PC-3 (cell line): ENCODE data around the gene ALG5. TPM values are rescaled to one million over a fixed set of nuclear protein-coding genes. Genes with fewer than 3 reads are reported as not detected.

Experiments used
- ATAC-seq: fragments of 200-7000 bp; cut with Tn5 transposase; 2 replicates; pipeline ENCODE4 v1.9.1; 2020; ENCODE audit warnings: mild to moderate bottlenecking, moderate library complexity
- BruUV-seq: library from RNA; stranded (reverse); fragments of 400-500 nt; replicated peaks from 2 replicates; lab custom pipeline; 2021; lab: Mats Ljungman, UMichigan
- CTCF ChIA-PET: fragments of 300-600 bp; sonication (Branson Sonifier 250); formaldehyde crosslinking; loops from one replicate; lab custom pipeline; 2022; ENCODE audit warnings: antibody characterized with exemption; lab: Charles Lee
- POLR2A ChIA-PET: fragments of 300-600 bp; sonication (Branson Sonifier 250); formaldehyde crosslinking; loops from one replicate; lab custom pipeline; 2022; ENCODE audit warnings: antibody characterized with exemption; ENCODE audit not compliant: unreplicated experiment; lab: Charles Lee
- DNase-seq: peaks from one replicate; pipeline ENCODE4 v3.0.0-alpha.2; 2015
- H2AFZ ChIP-seq: fragments of 300-600 bp; sonication (generic); 2 replicates; pipeline ENCODE4 v1.6.0; 2016; ENCODE audit warnings: antibody characterized with exemption, low read length
- H3F3A ChIP-seq: fragments of 300-600 bp; sonication (generic); one replicate; pipeline ENCODE4 v1.6.0; 2017; ENCODE audit warnings: antibody characterized with exemption, low read length, control low read depth, mild to moderate bottlenecking; ENCODE audit not compliant: unreplicated experiment
- H3K27ac ChIP-seq: fragments of 300-600 bp; sonication (generic); 2 replicates; pipeline ENCODE4 v1.5.1; 2016; ENCODE audit warnings: mild to moderate bottlenecking, low read length
- H3K27me3 ChIP-seq: fragments of 300-600 bp; sonication (generic); 2 replicates; pipeline ENCODE4 v1.6.1; 2016; ENCODE audit warnings: low read length, mixed read lengths
- H3K36me3 ChIP-seq: fragments of 300-600 bp; sonication (generic); 2 replicates; pipeline ENCODE4 v1.6.1; 2016; ENCODE audit warnings: low read depth, mixed run types, low read length, mixed read lengths
- H3K4me1 ChIP-seq: fragments of 300-600 bp; sonication (generic); 2 replicates; pipeline ENCODE4 v1.5.1; 2016; ENCODE audit warnings: low read length; ENCODE audit not compliant: insufficient read depth
- H3K4me2 ChIP-seq: fragments of 300-600 bp; sonication (generic); 2 replicates; pipeline ENCODE4 v1.6.0; 2016; ENCODE audit warnings: low read length
- H3K4me3 ChIP-seq: fragments of 300-600 bp; sonication (generic); 2 replicates; pipeline ENCODE4 v1.5.1; 2016; ENCODE audit warnings: mild to moderate bottlenecking, low read length, mixed read lengths
- H3K79me2 ChIP-seq: fragments of 300-600 bp; sonication (generic); 2 replicates; pipeline ENCODE4 v1.6.1; 2017; ENCODE audit warnings: low read length, mixed read lengths
- H3K9ac ChIP-seq: fragments of 300-600 bp; sonication (generic); 2 replicates; pipeline ENCODE4 v1.6.0; 2016; ENCODE audit warnings: mild to moderate bottlenecking, low read length
- H3K9me2 ChIP-seq: fragments of 300-600 bp; sonication (generic); replicated peaks from 2 replicates; pipeline ENCODE4 v1.6.1; 2016; ENCODE audit warnings: mixed run types, low read length, mixed read lengths
- H3K9me3 ChIP-seq: fragments of 300-600 bp; sonication (generic); 2 replicates; pipeline ENCODE4 v1.6.1; 2016; ENCODE audit warnings: low read length, mixed read lengths
- H4K20me1 ChIP-seq: fragments of 300-600 bp; sonication (generic); 2 replicates; pipeline ENCODE4 v1.6.1; 2016; ENCODE audit warnings: low read length, mixed read lengths
- EZH2 ChIP-seq: fragments of 300-600 bp; sonication (generic); IDR thresholded peaks from one replicate; pipeline ENCODE4 v1.6.1; 2017; ENCODE audit warnings: antibody characterized with exemption, mild to moderate bottlenecking, low read length; ENCODE audit not compliant: unreplicated experiment
- EZH2phosphoT487 ChIP-seq: fragments of 300-600 bp; sonication (generic); IDR thresholded peaks from 2 replicates; pipeline ENCODE4 v1.6.1; 2018; ENCODE audit warnings: mild to moderate bottlenecking, antibody characterized with exemption, low read length, borderline replicate concordance
- intact Hi-C: fragments of 100-400 bp; cut with micrococcal nuclease; formaldehyde crosslinking; loops from 2 replicates; pipeline ENCODE4 v1.9.0; 2023
- total RNA-seq: library from RNA; depleted of rRNA; stranded (reverse); fragments of >200 nt; gene quantifications from 2 replicates; pipeline ENCODE4 v1.2.3, GENCODE V29; 2014
- TF ChIP-seq, protein P1 (sequence below): fragments of 300-600 bp; sonication (generic); conservative IDR thresholded peaks from 2 replicates; pipeline ENCODE4 v1.5.1; 2017; ENCODE audit warnings: antibody characterized with exemption, low read depth, mild to moderate bottlenecking, low read length

The ALG5 gene
- total RNA-seq, 1 experiment from 2014 or later = 19.7 TPM

DNA sequence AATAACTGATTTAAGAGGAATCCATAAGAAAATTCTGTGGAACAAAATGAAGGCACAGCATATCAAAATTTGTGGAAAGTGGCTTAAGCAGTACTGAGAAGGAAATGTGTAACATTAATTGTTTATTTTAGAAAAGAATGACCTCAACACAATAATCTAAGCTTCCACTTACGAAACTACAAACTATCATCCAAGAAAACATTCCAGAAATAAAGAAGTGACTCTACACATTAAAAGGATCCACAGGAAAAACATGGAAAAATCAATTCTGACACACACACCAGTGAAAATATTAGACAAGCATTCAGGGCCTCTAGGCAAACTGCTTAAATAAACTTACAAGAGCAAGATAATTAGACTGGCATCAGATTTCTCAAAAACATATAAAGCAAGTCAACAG, 15.5 kb upstream of the ALG5 start:
- intact Hi-C loops = no loop called here
- no peaks in the 10 kb centered on the region for H4K20me1 ChIP-seq
- peaks cover 12% of the 10 kb centered on the region; the same call in 1 of the 2 replicates for H3K36me3 ChIP-seq
- no peaks in the 10 kb centered on the region for H3K9me2 ChIP-seq
- H3K4me3 ChIP-seq = no peak overlapping the region
- BruUV-seq = no TSS peak
- DNase-seq = no peak
- TF ChIP-seq EZH2phosphoT487 (no peak), EZH2 (no peak)
- TF ChIP-seq, protein P1, sequence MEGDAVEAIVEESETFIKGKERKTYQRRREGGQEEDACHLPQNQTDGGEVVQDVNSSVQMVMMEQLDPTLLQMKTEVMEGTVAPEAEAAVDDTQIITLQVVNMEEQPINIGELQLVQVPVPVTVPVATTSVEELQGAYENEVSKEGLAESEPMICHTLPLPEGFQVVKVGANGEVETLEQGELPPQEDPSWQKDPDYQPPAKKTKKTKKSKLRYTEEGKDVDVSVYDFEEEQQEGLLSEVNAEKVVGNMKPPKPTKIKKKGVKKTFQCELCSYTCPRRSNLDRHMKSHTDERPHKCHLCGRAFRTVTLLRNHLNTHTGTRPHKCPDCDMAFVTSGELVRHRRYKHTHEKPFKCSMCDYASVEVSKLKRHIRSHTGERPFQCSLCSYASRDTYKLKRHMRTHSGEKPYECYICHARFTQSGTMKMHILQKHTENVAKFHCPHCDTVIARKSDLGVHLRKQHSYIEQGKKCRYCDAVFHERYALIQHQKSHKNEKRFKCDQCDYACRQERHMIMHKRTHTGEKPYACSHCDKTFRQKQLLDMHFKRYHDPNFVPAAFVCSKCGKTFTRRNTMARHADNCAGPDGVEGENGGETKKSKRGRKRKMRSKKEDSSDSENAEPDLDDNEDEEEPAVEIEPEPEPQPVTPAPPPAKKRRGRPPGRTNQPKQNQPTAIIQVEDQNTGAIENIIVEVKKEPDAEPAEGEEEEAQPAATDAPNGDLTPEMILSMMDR = no peak
- no peak overlapping the region for H2AFZ ChIP-seq
- peak; percentile 47 for ATAC-seq
- no peaks in the 10 kb centered on the region for H3K4me1 ChIP-seq
- H3K4me2 ChIP-seq = no peak overlapping the region
- H3K79me2 ChIP-seq = no peaks in the 10 kb centered on the region
- no peak overlapping the region for H3K9ac ChIP-seq
- peaks cover 4% of the 10 kb centered on the region for H3F3A ChIP-seq
- H3K27me3 ChIP-seq = no peaks in the 10 kb centered on the region
- no peak overlapping the region for H3K27ac ChIP-seq
- no peaks in the 10 kb centered on the region for H3K9me3 ChIP-seq
- ChIA-PET POLR2A (no interaction called here), CTCF (no interaction called here)

DNA sequence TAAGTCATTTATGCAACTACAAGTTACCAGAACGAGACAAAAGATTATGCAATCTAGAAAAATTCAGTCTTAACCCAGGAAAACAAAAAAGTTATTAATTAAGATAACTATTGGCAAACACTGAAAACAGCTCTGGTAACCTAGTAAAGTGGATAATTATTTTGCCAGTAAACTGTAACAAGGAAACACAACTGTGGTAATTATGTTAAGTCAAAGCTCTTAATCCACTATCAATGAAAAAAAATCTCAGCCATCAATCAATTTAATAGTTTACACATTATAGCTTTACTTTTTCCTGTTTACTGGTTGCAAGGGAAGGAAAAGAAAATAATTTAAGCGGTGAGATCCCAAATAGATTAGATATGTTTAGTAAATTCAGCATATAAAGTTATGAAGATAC, 12.6 kb upstream of the ALG5 start:
- Histone ChIP-seq H3K4me3 (no peak overlapping the region), H3K9me3 (no peaks in the 10 kb centered on the region), H3K36me3 (peaks cover 34% of the 10 kb centered on the region), H3F3A (peaks cover 4% of the 10 kb centered on the region), H3K27me3 (no peaks in the 10 kb centered on the region), H4K20me1 (no peaks in the 10 kb centered on the region), H3K79me2 (no peaks in the 10 kb centered on the region), H3K4me2 (no peak overlapping the region), H2AFZ (no peak overlapping the region), H3K9ac (no peak overlapping the region), H3K9me2 (no peaks in the 10 kb centered on the region), H3K27ac (no peak overlapping the region), H3K4me1 (no peaks in the 10 kb centered on the region)
- DNase-seq = no peak
- intact Hi-C loops = no loop called here
- CTCF ChIA-PET = interaction anchor here (0.6 kb wide), 1 partner anchor 245 kb away, joined by 3 read pairs; no protein-coding TSS in a partner anchor
- TF ChIP-seq EZH2 (no peak), EZH2phosphoT487 (no peak)
- TF ChIP-seq, protein P1 = no peak
- no peak for ATAC-seq
- BruUV-seq = no TSS peak
- POLR2A ChIA-PET = no interaction called here

DNA sequence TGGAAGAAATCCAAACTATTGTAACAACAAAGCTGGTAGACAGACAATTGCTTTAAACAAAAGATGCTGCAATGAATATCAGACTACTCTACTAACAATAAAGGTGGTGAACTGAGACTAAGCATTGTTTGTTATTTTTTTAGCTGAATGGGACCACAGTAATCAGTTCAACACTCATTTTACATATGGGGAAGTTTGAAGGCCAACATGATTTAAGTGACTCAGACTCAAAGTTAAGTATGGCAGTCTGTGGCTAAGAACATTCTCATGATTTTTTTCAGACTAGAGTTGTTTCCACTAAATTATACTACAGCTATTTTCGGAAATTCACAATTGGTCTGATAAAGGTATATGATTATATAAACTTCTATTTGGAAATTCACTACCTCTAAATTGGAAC, 11.9 kb upstream of the ALG5 start:
- Histone ChIP-seq H3K4me1 (no peaks in the 10 kb centered on the region), H3K4me3 (no peak overlapping the region), H3K4me2 (no peak overlapping the region), H3K36me3 (peaks cover 41% of the 10 kb centered on the region), H2AFZ (no peak overlapping the region), H3K27ac (no peak overlapping the region), H3F3A (peaks cover 4% of the 10 kb centered on the region), H3K9ac (no peak overlapping the region), H3K9me3 (no peaks in the 10 kb centered on the region), H4K20me1 (no peaks in the 10 kb centered on the region), H3K79me2 (no peaks in the 10 kb centered on the region), H3K27me3 (no peaks in the 10 kb centered on the region), H3K9me2 (no peaks in the 10 kb centered on the region)
- BruUV-seq = no TSS peak
- TF ChIP-seq, protein P1 = no peak
- TF ChIP-seq EZH2phosphoT487 = no peak
- TF ChIP-seq EZH2 = no peak
- CTCF ChIA-PET = no interaction called here
- POLR2A ChIA-PET = no interaction called here
- intact Hi-C loops = no loop called here
- DNase-seq (no peak), ATAC-seq (no peak)
